ENCODE data around the gene ZCCHC2.
A peak's percentile ranks its signal among the peaks of the same experiment; 100 is the strongest.

ZCCHC2 gene

GRCh38 chr18:62583376-62583775 lies 60.6 kb downstream of the ZCCHC2 start:
- no peak for FAIRE-seq

- FAIRE-seq: peak; percentile 94
These were observed 61.7 kb downstream of the ZCCHC2 start for GRCh38 chr18:62584241-62585120.

GRCh38 chr18:62585274-62586150 lies 62.7 kb downstream of the ZCCHC2 start:
- no peak for FAIRE-seq

- FAIRE-seq: no peak
These were observed 63.4 kb downstream of the ZCCHC2 start for GRCh38 chr18:62586151-62586774.

- FAIRE-seq: no peak
These were observed 64.1 kb downstream of the ZCCHC2 start for GRCh38 chr18:62586781-62587487.

- FAIRE-seq: no peak
These were observed 64.9 kb downstream of the ZCCHC2 start for GRCh38 chr18:62587689-62588088.

- FAIRE-seq: no peak
These were observed 65.4 kb downstream of the ZCCHC2 start for GRCh38 chr18:62588217-62588616.

GRCh38 chr18:62590799-62591590 lies 68.2 kb downstream of the ZCCHC2 start:
- FAIRE-seq: no peak

GRCh38 chr18:62596145-62597005 lies 73.5 kb downstream of the ZCCHC2 start:
- FAIRE-seq: no peak

- no peak for FAIRE-seq
These were observed 79.0 kb downstream of the ZCCHC2 start for GRCh38 chr18:62601871-62602270.

GRCh38 chr18:62602706-62603105 lies 79.9 kb downstream of the ZCCHC2 start:
- no peak for FAIRE-seq

- no peak for FAIRE-seq
These were observed 80.4 kb downstream of the ZCCHC2 start for GRCh38 chr18:62603211-62603610.

- FAIRE-seq: no peak
These were observed 81.2 kb downstream of the ZCCHC2 start for GRCh38 chr18:62603979-62604378.

- no peak for FAIRE-seq
These were observed 82.9 kb downstream of the ZCCHC2 start for GRCh38 chr18:62605685-62606084.

- FAIRE-seq: no peak
These were observed 83.3 kb downstream of the ZCCHC2 start for GRCh38 chr18:62606106-62606505.

GRCh38 chr18:62607302-62607701 lies 84.5 kb downstream of the ZCCHC2 start:
- no peak for FAIRE-seq

- FAIRE-seq: no peak
These were observed 85.0 kb downstream of the ZCCHC2 start for GRCh38 chr18:62607708-62608428.

- FAIRE-seq: no peak
These were observed 86.9 kb downstream of the ZCCHC2 start for GRCh38 chr18:62609764-62610163.

- no peak for FAIRE-seq
These were observed 87.5 kb downstream of the ZCCHC2 start for GRCh38 chr18:62610351-62610700.
